Esophagus muscularis mucosa (tissue), 4 donors: ENCODE results near the gene HSF4. TPM values are rescaled to one million over a fixed set of nuclear protein-coding genes. Genes with fewer than 3 reads are reported as not detected.

Source experiments
- DNase-seq: peaks from one replicate; pipeline ENCODE4 v3.0.0-alpha.2; 2017; ENCODE audit errors: extremely low spot score
- H3K27ac ChIP-seq, 4 donors: fragments of 200-600 bp; sonication (generic); replicated peaks in 1 of 4; 1 replicate in 3 of 4; 2 replicates in 1 of 4; pipeline ENCODE4 v1.5.1; 2016 to 2019; ENCODE audit warnings: mild to moderate bottlenecking in 1 of 4
- H3K27me3 ChIP-seq, 4 donors: fragments of 200-600 bp; sonication (generic); one replicate each; pipeline versions ENCODE4 v1.5.1 to v1.6.0; 2016 to 2019
- H3K36me3 ChIP-seq, 4 donors: fragments of 200-600 bp; sonication (generic); one replicate each; pipeline ENCODE4 v1.5.1; 2016 to 2019
- H3K4me1 ChIP-seq, 4 donors: fragments of 200-600 bp; sonication (generic); one replicate each; pipeline ENCODE4 v1.5.1; 2016 to 2019
- H3K4me3 ChIP-seq, 4 donors: fragments of 200-600 bp; sonication (generic); 1 replicate in 2 of 4; 2 replicates in 2 of 4; pipeline ENCODE4 v1.5.1; 2016 to 2019; ENCODE audit warnings: mild to moderate bottlenecking in 4 of 4, moderate library complexity in 1 of 4
- H3K9me3 ChIP-seq, 4 donors: fragments of 200-600 bp; sonication (generic); 1 replicate in 3 of 4; 2 replicates in 1 of 4; pipeline ENCODE4 v1.5.1; 2016 to 2019
- CTCF ChIP-seq, 3 experiments: fragments of 200-600 bp in 2 of 3; fragments of 450-650 bp in 1 of 3; sonication (generic) in 2 of 3; IDR thresholded peaks; one replicate each; pipeline ENCODE4 v1.5.1; 2017 to 2019; ENCODE audit warnings: antibody characterized with exemption in 3 of 3, mild to moderate bottlenecking in 2 of 3, moderate library complexity in 1 of 3
- EP300 ChIP-seq: sonication (generic); formaldehyde crosslinking; IDR thresholded peaks from one replicate; pipeline ENCODE4 v1.6.1; 2017; ENCODE audit warnings: antibody characterized with exemption
- POLR2A ChIP-seq: fragments of 450-650 bp; IDR thresholded peaks from one replicate; pipeline ENCODE4 v1.6.1; 2017; ENCODE audit warnings: antibody characterized with exemption, moderate library complexity, mild to moderate bottlenecking, low read depth
- POLR2AphosphoS5 ChIP-seq, 2 donors: sonication (generic); formaldehyde crosslinking; IDR thresholded peaks; one replicate each; pipeline ENCODE4 v1.6.1; 2017; ENCODE audit warnings: antibody characterized with exemption in 2 of 2
- WGBS: methylation state at CpG from one replicate; pipeline ENCODE4 v1.1.5; 2018; 5-methylcytosine and 5-hydroxymethylcytosine counted together
- intact Hi-C: fragments of 100-400 bp; cut with DNase I; formaldehyde crosslinking; loops from one replicate; pipeline ENCODE4 v1.15.1; 2023
- total RNA-seq, 4 donors: library from RNA; depleted of rRNA; stranded (reverse); fragments of >200 nt; gene quantifications; one replicate each; pipeline versions ENCODE4 v1.1.0 to v1.2.1, GENCODE V29; 2016

HSF4 gene
- total RNA-seq, 4 donors from 2014 or later: 27.3 to 61.9 (median 41.1) TPM

GRCh38 chr16:67211674-67212073 lies 47.1 kb downstream of the HSF4 start:
- Histone ChIP-seq H3K4me3 (no peak overlapping the region), H3K27me3 (no peaks in the 10 kb centered on the region), H3K4me1 (peaks cover 10 to 17% (median 13%) of the 10 kb centered on the region in 4 donors), H3K36me3 (peaks cover 0 to 44% (median 6%) of the 10 kb centered on the region in 4 donors), H3K9me3 (no peaks in the 10 kb centered on the region), H3K27ac (no peak overlapping the region)
- WGBS: 85% methylated on average over 7 of the region's 7 CpGs
- no peak for TF ChIP-seq EP300
- no peak for TF ChIP-seq POLR2AphosphoS5 (IDR thresholded peaks at IDR 0.05)
- TF ChIP-seq CTCF (IDR thresholded peaks at IDR 0.05): no peak
- TF ChIP-seq POLR2A: no peak
- no peak for DNase-seq
- intact Hi-C loops: no loop called here

- Histone ChIP-seq H3K27ac (no peak overlapping the region), H3K4me1 (peaks cover 16 to 25% (median 22%) of the 10 kb centered on the region in 4 donors), H3K4me3 (no peak overlapping the region), H3K27me3 (no peaks in the 10 kb centered on the region), H3K36me3 (peaks cover 0 to 40% (median 6%) of the 10 kb centered on the region in 4 donors), H3K9me3 (no peaks in the 10 kb centered on the region)
- intact Hi-C loops: no loop called here
- TF ChIP-seq POLR2A: no peak
- TF ChIP-seq POLR2AphosphoS5 (IDR thresholded peaks at IDR 0.05): no peak
- TF ChIP-seq EP300: no peak
- TF ChIP-seq CTCF (IDR thresholded peaks at IDR 0.05): no peak
- no peak for DNase-seq
Measured at GRCh38 chr16:67212766-67213165, 48.2 kb downstream of the HSF4 start.

GRCh38 chr16:67213197-67214019 lies 48.9 kb downstream of the HSF4 start:
- WGBS: 78% methylated on average over 8 of the region's 8 CpGs
- Histone ChIP-seq H3K4me3 (no peak overlapping the region), H3K4me1 (peaks cover 21 to 30% (median 24%) of the 10 kb centered on the region in 4 donors), H3K9me3 (no peaks in the 10 kb centered on the region), H3K36me3 (peaks cover 0 to 39% (median 6%) of the 10 kb centered on the region in 4 donors), H3K27ac (no peak overlapping the region), H3K27me3 (no peaks in the 10 kb centered on the region)
- DNase-seq: no peak
- intact Hi-C loops: no loop called here
- TF ChIP-seq POLR2A: no peak
- TF ChIP-seq POLR2AphosphoS5 (IDR thresholded peaks at IDR 0.05): no peak
- no peak for TF ChIP-seq CTCF (IDR thresholded peaks at IDR 0.05)
- no peak for TF ChIP-seq EP300

GRCh38 chr16:67215706-67216105 lies 51.2 kb downstream of the HSF4 start:
- H3K36me3 ChIP-seq: peaks cover 0 to 28% (median 3%) of the 10 kb centered on the region in 4 donors
- peaks cover 21 to 30% (median 24%) of the 10 kb centered on the region in 4 donors for H3K4me1 ChIP-seq
- H3K27me3 ChIP-seq: no peaks in the 10 kb centered on the region
- intact Hi-C loops: no loop called here
- TF ChIP-seq POLR2A: no peak
- no peak for TF ChIP-seq CTCF (IDR thresholded peaks at IDR 0.05)
- no peak for TF ChIP-seq EP300
- no peak for TF ChIP-seq POLR2AphosphoS5 (IDR thresholded peaks at IDR 0.05)
- no peak overlapping the region for H3K4me3 ChIP-seq
- 74% methylated on average over 5 of the region's 5 CpGs for WGBS
- no peak overlapping the region for H3K27ac ChIP-seq
- DNase-seq: no peak
- H3K9me3 ChIP-seq: no peaks in the 10 kb centered on the region
